HCT116 (cell line): Measurements from ENCODE around the gene ELP2. TPM values are rescaled to one million over a fixed set of nuclear protein-coding genes. Genes with fewer than 3 reads are reported as not detected.

Experiments
- ATAC-seq: fragments of 200-7000 bp; cut with Tn5 transposase; 2 replicates; pipeline ENCODE4 v1.9.1; 2020; ENCODE audit warnings: mild to moderate bottlenecking, moderate library complexity
- BruUV-seq: library from RNA; stranded (reverse); fragments of 400-500 nt; replicated peaks from 2 replicates; lab custom pipeline; 2021; lab: Mats Ljungman, UMichigan
- CTCF ChIA-PET: fragments of 300-600 bp; sonication (Branson Sonifier 250); formaldehyde crosslinking; loops from one replicate; lab custom pipeline; 2021; ENCODE audit warnings: antibody characterized with exemption; lab: Charles Lee
- POLR2A ChIA-PET: fragments of 300-600, 350-600 bp; sonication (Branson Sonifier 250); formaldehyde crosslinking; loops from one replicate; lab custom pipeline; 2021; ENCODE audit warnings: antibody characterized with exemption; lab: Charles Lee
- RAD21 ChIA-PET, 2 experiments: fragments of 300-600 bp; sonication (Branson Sonifier 250); formaldehyde crosslinking; loops; one replicate each; lab custom pipeline; 2023; ENCODE audit warnings: low total read pairs in 2 of 2; ENCODE audit not compliant: uncharacterized antibody in 2 of 2, unreplicated experiment in 2 of 2, low non-redundant PET in 1 of 2; lab: Charles Lee
- DNase-seq: peaks from one replicate; pipeline ENCODE4 v3.0.0-alpha.2; 2010; ENCODE audit warnings: low read depth, low spot score
- H2AFZ ChIP-seq: fragments of 200-600 bp; shearing (Covaris generic), sonication (generic); 2 replicates; pipeline ENCODE4 v1.6.1; 2017; ENCODE audit warnings: low read depth, mixed run types, mixed read lengths, antibody characterized with exemption, low read length; ENCODE audit not compliant: poor library complexity, severe bottlenecking
- H3K27ac ChIP-seq: 2 replicates; pipeline ENCODE4 v1.5.1; 2012; ENCODE audit warnings: low read depth, low read length
- H3K27me3 ChIP-seq: fragments of 200-600 bp; sonication (generic); 2 replicates; pipeline ENCODE4 v1.6.1; 2016; ENCODE audit warnings: mixed run types, low read length, mixed read lengths; ENCODE audit not compliant: insufficient read depth
- H3K36me3 ChIP-seq, 2 experiments: fragments of 200-500 bp in 1 of 2; fragments of 200-600 bp in 1 of 2; sonication (Bioruptor generic) in 1 of 2; sonication (generic) in 1 of 2; 2 replicates each; pipeline versions ENCODE4 v1.5.1 to v1.6.1; 2014 to 2016; ENCODE audit warnings: low read length in 2 of 2, inconsistent platforms in 1 of 2, mixed read lengths in 1 of 2, mixed run types in 1 of 2; ENCODE audit not compliant: insufficient read depth in 2 of 2, control insufficient read depth in 1 of 2
- H3K4me1 ChIP-seq, 2 experiments: fragments of 200-600 bp in 1 of 2; sonication (generic) in 1 of 2; 2 replicates each; pipeline versions ENCODE4 v1.5.1 to v1.6.1; 2012 to 2017; ENCODE audit warnings: low read length in 2 of 2, inconsistent platforms in 1 of 2, mild to moderate bottlenecking in 1 of 2, mixed read lengths in 1 of 2, mixed run types in 1 of 2, moderate library complexity in 1 of 2; ENCODE audit not compliant: insufficient read depth in 2 of 2, control insufficient read depth in 1 of 2
- H3K4me2 ChIP-seq: fragments of 200-600 bp; sonication (generic); 2 replicates; pipeline ENCODE4 v1.6.1; 2017; ENCODE audit warnings: mixed run types, low read length, mixed read lengths
- H3K4me3 ChIP-seq, 2 experiments: fragments of 200-600 bp in 1 of 2; sonication (generic) in 1 of 2; replicated peaks in 1 of 2; 2 replicates each; pipeline ENCODE4 v1.5.1; 2011 to 2016; ENCODE audit warnings: low read length in 2 of 2, control low read depth in 1 of 2, low read depth in 1 of 2, mild to moderate bottlenecking in 1 of 2, mixed read lengths in 1 of 2, mixed run types in 1 of 2
- H3K79me2 ChIP-seq: fragments of 200-600 bp; sonication (generic); 2 replicates; pipeline ENCODE4 v1.6.1; 2017; ENCODE audit warnings: mild to moderate bottlenecking, mixed run types, low read length, moderate library complexity, mixed read lengths; ENCODE audit not compliant: insufficient read depth
- H3K9ac ChIP-seq: fragments of 200-600 bp; sonication (generic); 2 replicates; pipeline ENCODE4 v1.6.1; 2016; ENCODE audit warnings: low read length, mixed read lengths
- H3K9me2 ChIP-seq: fragments of 200-600 bp; sonication (generic), shearing (Covaris generic); 2 replicates; pipeline ENCODE4 v1.6.1; 2017; ENCODE audit warnings: mixed run types, mild to moderate bottlenecking, moderate library complexity; ENCODE audit not compliant: insufficient read depth
- H3K9me3 ChIP-seq, 2 experiments: fragments of 200-500 bp in 1 of 2; fragments of 200-600 bp in 1 of 2; sonication (Bioruptor generic) in 1 of 2; sonication (generic) in 1 of 2; 2 replicates each; pipeline ENCODE4 v1.6.1; 2014 to 2017; ENCODE audit warnings: low read length in 2 of 2, mixed read lengths in 2 of 2, inconsistent platforms in 1 of 2, low read depth in 1 of 2, mild to moderate bottlenecking in 1 of 2, mixed run types in 1 of 2, moderate library complexity in 1 of 2; ENCODE audit not compliant: control insufficient read depth in 1 of 2, insufficient read depth in 1 of 2
- H4K20me1 ChIP-seq: fragments of 200-600 bp; sonication (generic), shearing (Covaris generic); 2 replicates; pipeline ENCODE4 v1.6.1; 2017; ENCODE audit warnings: mixed run types, mild to moderate bottlenecking, moderate library complexity; ENCODE audit not compliant: insufficient read depth
- CBX3 ChIP-seq: IDR thresholded peaks from 2 replicates; pipeline ENCODE4 v1.6.1; 2012; ENCODE audit warnings: low read depth
- CEBPB ChIP-seq: IDR thresholded peaks from 2 replicates; pipeline ENCODE4 v1.6.1; 2012; ENCODE audit warnings: low read depth
- EGR1 ChIP-seq: IDR thresholded peaks from 2 replicates; pipeline ENCODE4 v1.6.1; 2012; ENCODE audit warnings: low read depth
- ELF1 ChIP-seq: IDR thresholded peaks from 2 replicates; pipeline ENCODE4 v1.6.1; 2012; ENCODE audit warnings: low read depth, borderline replicate concordance
- EZH2 ChIP-seq: fragments of 200-600 bp; sonication (generic); IDR thresholded peaks from 2 replicates; pipeline ENCODE4 v1.6.1; 2017; ENCODE audit warnings: antibody characterized with exemption, mixed run types
- EZH2phosphoT487 ChIP-seq: fragments of 200-600 bp; IDR thresholded peaks from 2 replicates; pipeline ENCODE4 v1.6.1; 2018; ENCODE audit warnings: antibody characterized with exemption, borderline replicate concordance
- FOSL1 ChIP-seq: IDR thresholded peaks from 2 replicates; pipeline ENCODE4 v1.6.1; 2012; ENCODE audit warnings: low read depth
- JUND ChIP-seq: IDR thresholded peaks from 2 replicates; pipeline ENCODE4 v1.6.1; 2012
- MAX ChIP-seq: IDR thresholded peaks from 2 replicates; pipeline ENCODE4 v1.6.1; 2012
- POLR2A ChIP-seq: IDR thresholded peaks from 2 replicates; pipeline ENCODE4 v1.7.0; 2011; ENCODE audit warnings: borderline replicate concordance; ENCODE audit not compliant: insufficient read depth, insufficient read length; ENCODE audit errors: extremely low read depth
- POLR2AphosphoS5 ChIP-seq: IDR thresholded peaks from 2 replicates; pipeline ENCODE4 v1.6.1; 2011; ENCODE audit warnings: mild to moderate bottlenecking, low read depth, low read length, moderate library complexity
- RAD21 ChIP-seq: IDR thresholded peaks from 2 replicates; pipeline ENCODE4 v1.6.1; 2012; ENCODE audit warnings: low read depth, mild to moderate bottlenecking
- REST ChIP-seq: IDR thresholded peaks from 2 replicates; pipeline ENCODE4 v1.6.1; 2012; ENCODE audit warnings: low read depth
- SIN3A ChIP-seq: IDR thresholded peaks from 2 replicates; pipeline ENCODE4 v1.6.1; 2012; ENCODE audit warnings: low read depth
- SP1 ChIP-seq: IDR thresholded peaks from 2 replicates; pipeline ENCODE4 v1.6.1; 2012; ENCODE audit warnings: low read depth
- TCF7L2 ChIP-seq: IDR thresholded peaks from 2 replicates; pipeline ENCODE4 v1.7.0; 2011; ENCODE audit warnings: borderline replicate concordance, inconsistent platforms; ENCODE audit not compliant: insufficient read depth, insufficient read length; ENCODE audit errors: extremely low read depth
- YY1 ChIP-seq: IDR thresholded peaks from 2 replicates; pipeline ENCODE4 v1.6.1; 2011; ENCODE audit warnings: low read length, low read depth, moderate library complexity, mild to moderate bottlenecking; ENCODE audit not compliant: insufficient replicate concordance; ENCODE audit errors: extremely low read depth
- ZFX ChIP-seq: fragments of 450-650 bp; IDR thresholded peaks from 2 replicates; pipeline ENCODE4 v1.6.1; 2017
- ZNF274 ChIP-seq: fragments of 200-500 bp; sonication (Bioruptor generic); IDR thresholded peaks from 2 replicates; pipeline ENCODE4 v1.6.1; 2014; ENCODE audit warnings: mild to moderate bottlenecking, low read depth, low read length, inconsistent platforms
- intact Hi-C: fragments of 100-400 bp; cut with micrococcal nuclease; formaldehyde crosslinking; loops from 2 replicates; pipeline ENCODE4 v1.10.0; 2022
- total RNA-seq: library from RNA; stranded (reverse); gene quantifications from one replicate; pipeline ENCODE4 v1.2.1, GENCODE V29; 2021; ENCODE audit not compliant: unreplicated experiment

Gene ELP2
- total RNA-seq, 1 experiment from 2014 or later: 109 TPM

- H3K36me3 ChIP-seq: no peaks in the 10 kb centered on the region
- RAD21 ChIA-PET: no interaction called here
- CTCF ChIA-PET: no interaction called here
- POLR2A ChIA-PET: no interaction called here
- no peaks in the 10 kb centered on the region for H3K79me2 ChIP-seq
- peaks cover 0 to 7% of the 10 kb centered on the region in 2 experiments; a peak in 1 of 4 replicates for H3K9me3 ChIP-seq
- H3K9me2 ChIP-seq: no peaks in the 10 kb centered on the region
- H4K20me1 ChIP-seq: no peaks in the 10 kb centered on the region
- H3K4me2 ChIP-seq: no peak overlapping the region
- TF ChIP-seq ZFX (no peak), FOSL1 (no peak), CBX3 (no peak), ZNF274 (no peak), JUND (no peak), ELF1 (no peak), POLR2AphosphoS5 (no peak), TCF7L2 (no peak)
- H3K27me3 ChIP-seq: no peaks in the 10 kb centered on the region
- no peak overlapping the region for H2AFZ ChIP-seq
- no peaks in the 10 kb centered on the region for H3K4me1 ChIP-seq
- no peak overlapping the region for H3K9ac ChIP-seq
- no peak overlapping the region for H3K4me3 ChIP-seq
- BruUV-seq: no TSS peak
- DNase-seq (no peak), ATAC-seq (no peak)
- H3K27ac ChIP-seq: no peak overlapping the region
- intact Hi-C loops: no loop called here
Observed at GRCh38 chr18:36101943-36102342, 27.8 kb upstream of the ELP2 start.

- no peak overlapping the region for H3K4me3 ChIP-seq
- no peaks in the 10 kb centered on the region for H4K20me1 ChIP-seq
- peaks cover 4 to 8% of the 10 kb centered on the region in 2 experiments; a peak in 2 of 4 replicates for H3K36me3 ChIP-seq
- TF ChIP-seq EGR1 (no peak), EZH2 (no peak), CEBPB (no peak), ELF1 (no peak), ZFX (no peak), POLR2A (no peak), TCF7L2 (no peak), SIN3A (no peak), SP1 (no peak), RAD21 (no peak), POLR2AphosphoS5 (no peak), YY1 (no peak), CBX3 (no peak), EZH2phosphoT487 (no peak), REST (no peak), MAX (no peak), FOSL1 (no peak), JUND (no peak)
- POLR2A ChIA-PET: no interaction called here
- no peaks in the 10 kb centered on the region for H3K79me2 ChIP-seq
- H3K4me2 ChIP-seq: no peak overlapping the region
- no peak overlapping the region for H3K9ac ChIP-seq
- ATAC-seq: no peak
- H3K27ac ChIP-seq: no peak overlapping the region
- H3K9me2 ChIP-seq: no peaks in the 10 kb centered on the region
- no peaks in the 10 kb centered on the region for H3K27me3 ChIP-seq
- peaks cover 0 to 7% of the 10 kb centered on the region in 2 experiments; a peak in 1 of 4 replicates for H3K9me3 ChIP-seq
- BruUV-seq: no TSS peak
- DNase-seq: no peak
- H3K4me1 ChIP-seq: no peaks in the 10 kb centered on the region
- no peak overlapping the region for H2AFZ ChIP-seq
- RAD21 ChIA-PET: no interaction called here
- intact Hi-C loops: no loop called here
- CTCF ChIA-PET: interaction anchor here (1.4 kb wide), 1 partner anchor 9 kb away, joined by 5 read pairs; no protein-coding TSS in a partner anchor
Observed at GRCh38 chr18:36104749-36105148, 24.9 kb upstream of the ELP2 start.
